Erythroblast (primary cell): ENCODE data around the gene SLC6A17.

Source experiments
- DNase-seq, 2 experiments: peaks; one replicate each; lab custom pipeline; 2025; lab: John Stamatoyannopoulos, UW
- GATA1 ChIP-seq: IDR thresholded peaks from 2 replicates; pipeline ENCODE4 v1.6.1; 2011; ENCODE audit warnings: low read depth, mild to moderate bottlenecking, control low read depth, low read length, moderate library complexity
- POLR2A ChIP-seq: IDR thresholded peaks from 2 replicates; pipeline ENCODE4 v1.6.1; 2011; ENCODE audit warnings: mild to moderate bottlenecking, low read length

SLC6A17 gene

GRCh38 chr1:110209715-110210603 lies 59.7 kb downstream of the SLC6A17 start, which contains the start of gene KCNC4:
Gene KCNC4 (plus strand): TSS chr1:110210314. CDS start chr1:110211500, 1,186 bp downstream.
- TF ChIP-seq POLR2A (no peak), GATA1 (no peak)
- peak; percentile 69 to 72 for DNase-seq

- TF ChIP-seq GATA1 (no peak), POLR2A (no peak)
- peak; percentile 19 to 30 for DNase-seq
Measured at GRCh38 chr1:110210604-110211495, 60.6 kb downstream of the SLC6A17 start.

- TF ChIP-seq GATA1 (no peak), POLR2A (no peak)
- peak; percentile 10 to 20 for DNase-seq
Measured at GRCh38 chr1:110211496-110212168, 61.3 kb downstream of the SLC6A17 start.

GRCh38 chr1:110212169-110213142 lies 62.2 kb downstream of the SLC6A17 start:
- no peak for DNase-seq

GRCh38 chr1:110213143-110213540 lies 62.8 kb downstream of the SLC6A17 start:
- DNase-seq: no peak
- TF ChIP-seq POLR2A: no peak
- no peak for TF ChIP-seq GATA1

More at GRCh38 chr1:110212169-110213142, 62.2 kb downstream of the SLC6A17 start:
- TF ChIP-seq POLR2A: no peak
- no peak for TF ChIP-seq GATA1

GRCh38 chr1:110214454-110215404 lies 64.4 kb downstream of the SLC6A17 start:
- TF ChIP-seq POLR2A (no peak), GATA1 (no peak)
- no peak for DNase-seq

- TF ChIP-seq GATA1 (no peak), POLR2A (no peak)
- no peak for DNase-seq
Measured at GRCh38 chr1:110215621-110216515, 65.6 kb downstream of the SLC6A17 start.

GRCh38 chr1:110216844-110217444 lies 66.7 kb downstream of the SLC6A17 start:
- DNase-seq: no peak
- TF ChIP-seq GATA1 (no peak), POLR2A (no peak)

GRCh38 chr1:110218137-110218536 lies 67.8 kb downstream of the SLC6A17 start:
- no peak for DNase-seq
- no peak for TF ChIP-seq GATA1
- TF ChIP-seq POLR2A: no peak

GRCh38 chr1:110218739-110219138 lies 68.4 kb downstream of the SLC6A17 start:
- no peak for DNase-seq
- TF ChIP-seq GATA1 (no peak), POLR2A (no peak)
